ENCODE data around the gene LRP5.

GRCh38 chr11:68388595-68389198 is 76.3 kb downstream of the LRP5 start:
- TF ChIP-seq CTCF (IDR thresholded peaks at IDR 0.05) (no peak), POLR2A (IDR thresholded peaks at IDR 0.05) (no peak), POLR2AphosphoS5 (IDR thresholded peaks at IDR 0.05) (no peak)
